Activated CD8-positive, alpha-beta T cell treated with anti-CD3 and anti-CD28 coated beads for 36 hours (primary cell): ENCODE measurements around the gene NCAN. TPM values are rescaled to one million over a fixed set of nuclear protein-coding genes. Genes with fewer than 3 reads are reported as not detected.

ENCODE experiments used
- ATAC-seq: fragments of 200-7000 bp; cut with Tn5 transposase; one replicate; pipeline ENCODE4 v1.10.0; 2021; ENCODE audit warnings: mild to moderate bottlenecking, moderate library complexity
- CTCF ChIA-PET: fragments of 350-600 bp; sonication (Branson Sonifier 250); formaldehyde crosslinking; loops from one replicate; lab custom pipeline; 2021; ENCODE audit warnings: antibody characterized with exemption; lab: Charles Lee
- POLR2A ChIA-PET: fragments of 350-600 bp; sonication (Branson Sonifier 250); formaldehyde crosslinking; loops from one replicate; lab custom pipeline; 2021; ENCODE audit warnings: antibody characterized with exemption; lab: Charles Lee
- DNase-seq: peaks from one replicate; pipeline ENCODE4 v3.0.0-alpha.2; 2020
- H3K27ac Mint-ChIP-seq: one replicate; pipeline ENCODE4 v1.8.0; 2021; ENCODE audit warnings: mild to moderate bottlenecking, mixed read lengths
- H3K27me3 Mint-ChIP-seq: one replicate; pipeline ENCODE4 v1.8.0; 2021; ENCODE audit warnings: mixed read lengths
- H3K36me3 Mint-ChIP-seq: one replicate; pipeline ENCODE4 v1.8.0; 2021; ENCODE audit warnings: low read depth, mixed read lengths
- H3K4me1 Mint-ChIP-seq: one replicate; pipeline ENCODE4 v1.8.0; 2021; ENCODE audit warnings: low read depth, mixed read lengths
- H3K4me3 Mint-ChIP-seq: one replicate; pipeline ENCODE4 v1.8.0; 2021; ENCODE audit warnings: mild to moderate bottlenecking, moderate library complexity, mixed read lengths
- H3K9me3 Mint-ChIP-seq: one replicate; pipeline ENCODE4 v1.8.0; 2021; ENCODE audit warnings: mixed read lengths
- intact Hi-C: fragments of 100-400 bp; cut with micrococcal nuclease; formaldehyde crosslinking; loops from one replicate; pipeline ENCODE4 v1.10.0; 2022
- total RNA-seq, 2 experiments: library from RNA; stranded (reverse); gene quantifications; one replicate each; pipeline ENCODE4 v1.2.3, GENCODE V29; 2021
- TF ChIP-seq, protein P1 (sequence below): fragments of 200-600 bp; IDR thresholded peaks from one replicate; pipeline ENCODE4 v1.8.0; 2022; ENCODE audit warnings: antibody characterized with exemption, mild to moderate bottlenecking

The NCAN gene
- total RNA-seq, 2 experiments from 2014 or later: not detected

- POLR2A ChIA-PET: no interaction called here
Measured at GRCh38 chr19:19186742-19187141, 25.0 kb upstream of the NCAN start.

GRCh38 chr19:19191768-19192077 lies 20.0 kb upstream of the NCAN start:
- ChIA-PET POLR2A (interaction anchor here (0.6 to 3.4 kb wide), 8 partner anchors 11 to 432 kb away, joined by 3 to 40 read pairs (median 4); partner anchors contain the start of gene NR2C2AP), CTCF (interaction anchor here (0.8 to 3.0 kb wide), 7 partner anchors 17 to 172 kb away, joined by 3 to 18 read pairs (median 4); no protein-coding TSS in a partner anchor)
- TF ChIP-seq, protein P1, sequence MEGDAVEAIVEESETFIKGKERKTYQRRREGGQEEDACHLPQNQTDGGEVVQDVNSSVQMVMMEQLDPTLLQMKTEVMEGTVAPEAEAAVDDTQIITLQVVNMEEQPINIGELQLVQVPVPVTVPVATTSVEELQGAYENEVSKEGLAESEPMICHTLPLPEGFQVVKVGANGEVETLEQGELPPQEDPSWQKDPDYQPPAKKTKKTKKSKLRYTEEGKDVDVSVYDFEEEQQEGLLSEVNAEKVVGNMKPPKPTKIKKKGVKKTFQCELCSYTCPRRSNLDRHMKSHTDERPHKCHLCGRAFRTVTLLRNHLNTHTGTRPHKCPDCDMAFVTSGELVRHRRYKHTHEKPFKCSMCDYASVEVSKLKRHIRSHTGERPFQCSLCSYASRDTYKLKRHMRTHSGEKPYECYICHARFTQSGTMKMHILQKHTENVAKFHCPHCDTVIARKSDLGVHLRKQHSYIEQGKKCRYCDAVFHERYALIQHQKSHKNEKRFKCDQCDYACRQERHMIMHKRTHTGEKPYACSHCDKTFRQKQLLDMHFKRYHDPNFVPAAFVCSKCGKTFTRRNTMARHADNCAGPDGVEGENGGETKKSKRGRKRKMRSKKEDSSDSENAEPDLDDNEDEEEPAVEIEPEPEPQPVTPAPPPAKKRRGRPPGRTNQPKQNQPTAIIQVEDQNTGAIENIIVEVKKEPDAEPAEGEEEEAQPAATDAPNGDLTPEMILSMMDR: no peak
- ATAC-seq (no peak), DNase-seq (no peak)
- peak overlapping the region; percentile 97 for H3K27ac Mint-ChIP-seq
- H3K4me1 Mint-ChIP-seq: peaks cover 34% of the 10 kb centered on the region
- intact Hi-C loops: no loop called here
- H3K4me3 Mint-ChIP-seq: peak overlapping the region; percentile 93
- H3K36me3 Mint-ChIP-seq: peaks cover 14% of the 10 kb centered on the region
- H3K9me3 Mint-ChIP-seq: peaks cover 2% of the 10 kb centered on the region
- H3K27me3 Mint-ChIP-seq: no peaks in the 10 kb centered on the region

More at GRCh38 chr19:19186742-19187141, 25.0 kb upstream of the NCAN start:
- no peak for DNase-seq
- peaks cover 20% of the 10 kb centered on the region for H3K36me3 Mint-ChIP-seq
- CTCF ChIA-PET: interaction anchor here (4.1 kb wide), 1 partner anchor 12 kb away, joined by 23 read pairs; no protein-coding TSS in a partner anchor
- no peaks in the 10 kb centered on the region for H3K27me3 Mint-ChIP-seq
- H3K4me1 Mint-ChIP-seq: peaks cover 25% of the 10 kb centered on the region
- no peak for ATAC-seq
- H3K27ac Mint-ChIP-seq: no peak overlapping the region
- H3K4me3 Mint-ChIP-seq: no peak overlapping the region
- TF ChIP-seq, protein P1: no peak
- H3K9me3 Mint-ChIP-seq: peaks cover 6% of the 10 kb centered on the region
- intact Hi-C loops: no loop called here

GRCh38 chr19:19192078-19192882 lies 19.5 kb upstream of the NCAN start, which contains the start of the genes BORCS8 and RFXANK:
Gene BORCS8, minus strand, starts transcription at chr19:19192152. Its CDS starts 35 bp downstream, at chr19:19192117.
Gene RFXANK, plus strand, starts transcription at chr19:19192258. Its CDS starts 1,689 bp downstream, at chr19:19193947.
- Mint-ChIP-seq H3K27me3 (no peaks in the 10 kb centered on the region), H3K4me3 (peak within 1 kb of the TSS; percentile 93), H3K4me1 (peaks cover 31% of the 10 kb centered on the region), H3K9me3 (no peaks in the 10 kb centered on the region), H3K27ac (peak within 1 kb of the TSS; percentile 97), H3K36me3 (peaks cover 10% of the 10 kb centered on the region)
- ATAC-seq (peak; percentile 93), DNase-seq (peak; percentile 100)
- TF ChIP-seq, protein P1: no peak
- intact Hi-C loops: no loop called here
- POLR2A ChIA-PET: interaction anchor here (0.8 to 3.4 kb wide), 9 partner anchors 10 to 129 kb away, joined by 3 to 40 read pairs (median 4); partner anchors contain the start of gene NR2C2AP
- CTCF ChIA-PET: interaction anchor here (0.8 to 3.0 kb wide), 12 partner anchors 10 to 214 kb away, joined by 3 to 18 read pairs (median 4); no protein-coding TSS in a partner anchor

GRCh38 chr19:19192910-19193423 lies 18.8 kb upstream of the NCAN start:
- H3K27me3 Mint-ChIP-seq: no peaks in the 10 kb centered on the region
- TF ChIP-seq, protein P1: no peak
- DNase-seq (no peak), ATAC-seq (no peak)
- CTCF ChIA-PET: interaction anchor here (0.8 to 1.8 kb wide), 7 partner anchors 9 to 213 kb away, joined by 3 to 5 read pairs (median 3); no protein-coding TSS in a partner anchor
- H3K27ac Mint-ChIP-seq: peak overlapping the region; percentile 97
- peak overlapping the region; percentile 93 for H3K4me3 Mint-ChIP-seq
- peaks cover 10% of the 10 kb centered on the region for H3K36me3 Mint-ChIP-seq
- intact Hi-C loops: no loop called here
- H3K4me1 Mint-ChIP-seq: peaks cover 31% of the 10 kb centered on the region
- POLR2A ChIA-PET: interaction anchor here (0.5 to 3.4 kb wide), 5 partner anchors 9 to 435 kb away, joined by 3 to 40 read pairs (median 3); partner anchors contain the start of gene NR2C2AP
- H3K9me3 Mint-ChIP-seq: no peaks in the 10 kb centered on the region
